IPS DF 6.9 (cell line): ENCODE measurements around the gene MS4A6E.

ENCODE experiments used
- DNase-seq: peaks from one replicate; pipeline ENCODE4 v3.0.0-alpha.2; 2013; ENCODE audit warnings: low read depth, low spot score
- H3K27ac ChIP-seq: one replicate; pipeline ENCODE4 v1.5.1; 2013; ENCODE audit warnings: low read length, control low read depth
- H3K27me3 ChIP-seq: 2 replicates; pipeline ENCODE4 v1.6.1; 2013; ENCODE audit warnings: mild to moderate bottlenecking, low read length; ENCODE audit not compliant: control insufficient read depth, insufficient read depth
- H3K36me3 ChIP-seq: 2 replicates; pipeline ENCODE4 v1.6.1; 2013; ENCODE audit warnings: low read length; ENCODE audit not compliant: control insufficient read depth, insufficient read depth
- H3K4me1 ChIP-seq: 2 replicates; pipeline ENCODE4 v1.6.1; 2013; ENCODE audit warnings: low read length; ENCODE audit not compliant: control insufficient read depth, insufficient read depth
- H3K4me3 ChIP-seq: 2 replicates; pipeline ENCODE4 v1.5.1; 2013; ENCODE audit warnings: mild to moderate bottlenecking, low read length
- H3K9me3 ChIP-seq: 2 replicates; pipeline ENCODE4 v1.6.1; 2013; ENCODE audit warnings: low read length, inconsistent platforms; ENCODE audit not compliant: control insufficient read depth, insufficient read depth
- WGBS: extraction: QIAGEN DNeasy Blood & Tissue Kit; methylation state at CpG from one replicate; pipeline ENCODE4 v1.1.7; 2013; ENCODE audit warnings: mixed read lengths, missing lambda C conversion rate; ENCODE audit not compliant: insufficient read length, insufficient coverage; 5-methylcytosine and 5-hydroxymethylcytosine counted together

The MS4A6E gene

GRCh38 chr11:60371854-60372253 lies 44.8 kb downstream of the MS4A6E start:
- Histone ChIP-seq H3K9me3 (no peaks in the 10 kb centered on the region), H3K27me3 (no peaks in the 10 kb centered on the region), H3K4me3 (no peak overlapping the region), H3K4me1 (peaks cover 1% of the 10 kb centered on the region; the same call in 1 of the 2 replicates), H3K36me3 (no peaks in the 10 kb centered on the region), H3K27ac (no peak overlapping the region)
- WGBS = no CpG with 5 or more reads among the region's 1 CpG
- DNase-seq = no peak

GRCh38 chr11:60372767-60373166 lies 45.7 kb downstream of the MS4A6E start:
- H3K4me1 ChIP-seq = peaks cover under 1% of the 10 kb centered on the region; the same call in 1 of the 2 replicates
- DNase-seq = no peak
- whole genome bisulfite sequencing = no CpG with 5 or more reads among the region's 3 CpGs
- no peaks in the 10 kb centered on the region for H3K36me3 ChIP-seq
- H3K9me3 ChIP-seq = no peaks in the 10 kb centered on the region
- H3K4me3 ChIP-seq = no peak overlapping the region
- H3K27me3 ChIP-seq = no peaks in the 10 kb centered on the region
- no peak overlapping the region for H3K27ac ChIP-seq

GRCh38 chr11:60375316-60375715 lies 48.3 kb downstream of the MS4A6E start:
- Histone ChIP-seq H3K36me3 (no peaks in the 10 kb centered on the region), H3K27ac (no peak overlapping the region), H3K4me1 (no peaks in the 10 kb centered on the region), H3K4me3 (no peak overlapping the region), H3K9me3 (no peaks in the 10 kb centered on the region), H3K27me3 (no peaks in the 10 kb centered on the region)
- WGBS = no CpG with 5 or more reads among the region's 3 CpGs
- DNase-seq = no peak

- no peak overlapping the region for H3K27ac ChIP-seq
- WGBS = no CpG with 5 or more reads among the region's 3 CpGs
- no peaks in the 10 kb centered on the region for H3K9me3 ChIP-seq
- DNase-seq = no peak
- H3K27me3 ChIP-seq = no peaks in the 10 kb centered on the region
- H3K4me1 ChIP-seq = no peaks in the 10 kb centered on the region
- no peaks in the 10 kb centered on the region for H3K36me3 ChIP-seq
- H3K4me3 ChIP-seq = no peak overlapping the region
These were observed 49.5 kb downstream of the MS4A6E start for GRCh38 chr11:60376601-60377000.

GRCh38 chr11:60377401-60378136 lies 50.5 kb downstream of the MS4A6E start:
- no peak overlapping the region for H3K4me3 ChIP-seq
- DNase-seq = no peak
- H3K9me3 ChIP-seq = no peaks in the 10 kb centered on the region
- H3K27me3 ChIP-seq = no peaks in the 10 kb centered on the region
- H3K4me1 ChIP-seq = no peaks in the 10 kb centered on the region
- WGBS = no CpG with 5 or more reads among the region's 2 CpGs
- no peaks in the 10 kb centered on the region for H3K36me3 ChIP-seq
- H3K27ac ChIP-seq = no peak overlapping the region

GRCh38 chr11:60378354-60378753 lies 51.3 kb downstream of the MS4A6E start, which contains the start of gene MS4A7:
Gene MS4A7 (plus strand): TSS chr11:60378532. CDS start chr11:60383142, 4,610 bp downstream.
- Histone ChIP-seq H3K27ac (no peak within 1 kb of the TSS), H3K36me3 (no peaks in the 10 kb centered on the region), H3K4me1 (no peaks in the 10 kb centered on the region), H3K4me3 (no peak within 1 kb of the TSS), H3K27me3 (no peaks in the 10 kb centered on the region), H3K9me3 (no peaks in the 10 kb centered on the region)
- WGBS = no CpG with 5 or more reads among the region's 3 CpGs
- DNase-seq = no peak

- Histone ChIP-seq H3K4me3 (no peak overlapping the region), H3K9me3 (no peaks in the 10 kb centered on the region), H3K27me3 (no peaks in the 10 kb centered on the region), H3K36me3 (no peaks in the 10 kb centered on the region), H3K27ac (no peak overlapping the region), H3K4me1 (no peaks in the 10 kb centered on the region)
- no peak for DNase-seq
- WGBS = no CpG with 5 or more reads among the region's 5 CpGs
These were observed 62.3 kb downstream of the MS4A6E start for GRCh38 chr11:60389279-60389910.

GRCh38 chr11:60390419-60390818 lies 63.4 kb downstream of the MS4A6E start:
- H3K4me3 ChIP-seq = no peak overlapping the region
- no peak overlapping the region for H3K27ac ChIP-seq
- no peaks in the 10 kb centered on the region for H3K9me3 ChIP-seq
- no peaks in the 10 kb centered on the region for H3K36me3 ChIP-seq
- H3K27me3 ChIP-seq = no peaks in the 10 kb centered on the region
- no peaks in the 10 kb centered on the region for H3K4me1 ChIP-seq
- DNase-seq = no peak
